Lung microvascular endothelial cell (primary cell): Measurements from ENCODE around the gene TOR2A. TPM values are rescaled to one million over a fixed set of nuclear protein-coding genes. Genes with fewer than 3 reads are reported as not detected.
"Not testable (repeated sequence)": the region's sequence is repeated elsewhere in the genome, so short reads cannot be mapped to it uniquely, and the experiment has no call there.

ENCODE experiments used
- DNase-seq, 2 donors: peaks; one replicate each; pipeline versions ENCODE4 v3.0.0 to v3.0.0-alpha.2; 2010; ENCODE audit warnings: low read depth in 2 of 2
- total RNA-seq: library from RNA; depleted of rRNA; stranded (reverse); fragments of >200 nt; gene quantifications from 2 replicates; pipeline ENCODE4 v1.2.1, GENCODE V29; 2014

TOR2A gene
- total RNA-seq, 1 donor from 2014 or later, result 4.8 TPM

DNA sequence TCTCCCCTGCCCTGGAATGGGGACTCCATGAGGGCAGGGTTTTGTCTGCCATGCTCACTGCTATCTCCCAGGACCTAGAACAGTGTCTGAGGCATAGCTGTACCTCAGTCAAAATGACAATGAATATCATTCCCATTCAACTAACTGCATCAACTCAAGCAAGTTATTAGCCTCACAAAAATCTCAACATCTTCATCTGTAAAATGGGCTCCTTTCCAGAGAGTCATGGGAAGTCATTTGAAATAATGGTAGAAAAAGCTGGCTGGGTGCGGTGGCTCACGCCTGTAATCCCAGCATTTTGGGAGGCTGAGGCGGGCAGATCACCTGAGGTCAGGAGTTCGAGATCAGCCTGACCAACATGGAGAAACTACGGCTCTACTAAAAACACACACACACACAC is 34.0 kb upstream of the TOR2A start:
- DNase-seq, result no peak

DNA sequence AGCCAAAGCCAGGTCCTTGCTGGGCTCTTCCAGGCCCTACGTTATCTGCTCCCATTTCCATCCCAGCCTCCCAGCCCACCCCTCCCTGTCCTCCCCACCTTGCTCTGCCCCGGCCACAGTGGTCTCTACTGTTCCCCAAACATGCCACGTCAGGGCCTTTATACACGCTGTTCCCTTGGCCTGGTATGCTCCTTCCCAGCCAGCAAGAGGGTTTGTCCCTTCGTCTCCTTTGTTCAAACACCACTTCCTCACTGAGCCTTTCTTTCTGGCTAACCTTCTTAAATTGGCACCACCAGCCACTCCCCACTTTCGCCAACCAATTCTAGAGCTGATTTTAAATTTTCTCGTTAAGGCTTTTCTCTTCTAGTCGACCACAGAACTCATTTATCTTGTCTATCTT is 33.6 kb upstream of the TOR2A start:
- peak; percentile 58 to 62 for DNase-seq

DNA sequence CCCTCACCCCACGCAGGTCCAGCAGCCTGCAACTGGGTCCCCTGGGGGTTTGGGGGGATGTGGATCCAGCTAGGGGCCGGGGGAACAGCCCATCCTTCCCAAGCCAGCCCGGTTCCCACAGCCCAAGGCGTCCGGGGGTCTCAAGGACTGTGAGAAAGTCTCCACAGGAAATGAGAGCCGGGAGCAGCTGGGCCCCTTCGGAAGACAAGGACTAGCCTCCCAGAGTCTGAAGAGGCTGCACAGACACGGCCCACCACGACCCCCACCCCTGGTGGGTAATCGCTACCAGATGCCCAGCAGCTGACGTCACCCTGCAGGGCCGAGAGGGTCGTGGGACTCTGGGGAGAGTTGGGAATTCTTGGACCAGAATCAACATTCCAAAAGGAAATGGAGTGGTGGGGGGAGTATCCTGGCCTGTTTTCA is 32.8 kb upstream of the TOR2A start:
- peak; percentile 89 to 91 for DNase-seq

DNA sequence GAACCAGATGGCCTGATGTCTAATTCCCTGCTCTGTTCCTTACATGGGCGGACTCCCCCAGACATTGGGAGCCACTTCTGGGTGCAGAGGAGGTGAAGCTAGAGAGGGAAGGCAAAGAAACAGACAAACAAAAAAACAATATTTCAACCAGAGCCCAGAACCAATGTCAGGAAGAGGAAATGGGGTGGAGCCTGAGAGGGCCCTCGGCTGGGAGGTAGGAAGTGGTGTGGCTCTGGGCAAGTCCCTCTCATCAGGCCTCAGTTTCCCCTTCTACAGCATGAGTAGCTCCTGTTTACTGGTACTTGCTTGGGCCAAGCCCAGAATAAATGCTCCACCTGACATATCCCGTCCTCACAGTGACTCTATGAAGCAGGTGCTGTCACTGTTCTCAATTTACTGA is 32.3 kb upstream of the TOR2A start:
- peak; percentile 37 to 53 for DNase-seq

DNA sequence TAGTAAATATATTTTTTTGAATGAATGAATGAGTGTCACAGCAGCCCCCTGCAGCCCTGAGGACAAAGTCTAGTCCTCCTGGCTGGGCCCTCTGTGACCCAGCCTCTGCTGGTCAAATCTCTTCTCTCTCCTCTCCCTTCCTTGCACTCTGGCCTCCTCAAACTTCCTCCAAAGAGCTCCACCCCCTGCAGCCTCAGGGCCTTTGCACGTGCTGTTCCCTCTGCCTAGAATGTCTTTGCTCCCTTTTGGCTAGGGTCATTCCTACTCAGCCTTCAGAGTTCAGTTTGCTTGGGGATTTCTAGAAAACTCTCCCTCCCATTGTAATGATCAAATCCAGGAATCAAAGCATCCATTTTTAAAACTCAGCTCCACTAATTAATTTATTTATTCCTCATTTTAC is 30.3 kb upstream of the TOR2A start:
- no peak for DNase-seq

DNA sequence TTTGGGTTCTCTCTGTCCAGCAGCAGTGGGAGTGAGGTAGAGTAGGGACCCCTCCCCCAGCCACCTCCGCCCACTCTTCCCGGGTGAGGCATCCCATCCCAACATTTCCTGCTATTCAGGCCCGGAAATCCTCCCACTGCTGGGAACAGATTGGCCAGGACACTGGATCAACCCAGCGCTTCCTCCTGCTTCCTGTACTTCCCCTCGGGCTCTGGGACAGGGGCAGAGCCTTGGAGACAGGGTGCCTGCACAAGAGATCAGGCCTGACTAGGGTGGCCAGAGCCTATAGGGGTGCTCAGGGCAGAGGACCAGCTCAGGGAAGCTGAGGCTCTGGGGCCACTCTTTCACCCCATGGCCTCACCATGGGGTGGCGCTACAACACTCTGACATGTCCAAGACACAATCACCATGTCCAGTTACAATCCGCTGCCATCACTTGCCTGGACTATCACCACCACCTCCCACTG is 28.9 kb upstream of the TOR2A start:
- peak; percentile 87 to 92 for DNase-seq

DNA sequence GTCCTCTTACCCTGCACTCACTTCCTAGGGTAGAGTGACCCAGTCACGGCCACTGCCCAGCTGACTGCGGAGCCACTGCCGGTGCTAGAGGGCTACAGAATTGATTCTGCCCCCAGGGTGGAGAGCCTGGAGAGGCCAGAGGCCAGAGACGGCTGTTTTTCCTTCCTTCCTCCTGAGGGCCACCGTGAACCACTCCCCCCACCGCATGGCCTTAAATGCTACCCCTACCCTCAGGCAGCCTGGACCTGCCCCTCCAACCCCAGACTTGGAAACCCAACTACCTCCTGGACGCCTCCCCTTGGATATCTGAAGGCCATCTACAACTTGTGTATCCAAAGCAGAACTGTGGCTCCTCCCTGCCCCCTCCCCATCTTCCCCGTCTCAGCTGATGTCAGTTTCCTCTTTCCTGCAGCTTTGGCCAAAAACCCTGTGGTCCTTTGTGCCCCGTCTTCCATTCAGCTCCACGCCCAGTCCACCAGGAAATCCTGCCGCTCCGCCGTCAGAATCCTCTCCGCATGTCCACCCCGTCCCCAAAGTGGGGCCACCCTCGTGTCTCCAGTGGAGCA is 27.1 kb upstream of the TOR2A start:
- peak; percentile 72 to 89 for DNase-seq

DNA sequence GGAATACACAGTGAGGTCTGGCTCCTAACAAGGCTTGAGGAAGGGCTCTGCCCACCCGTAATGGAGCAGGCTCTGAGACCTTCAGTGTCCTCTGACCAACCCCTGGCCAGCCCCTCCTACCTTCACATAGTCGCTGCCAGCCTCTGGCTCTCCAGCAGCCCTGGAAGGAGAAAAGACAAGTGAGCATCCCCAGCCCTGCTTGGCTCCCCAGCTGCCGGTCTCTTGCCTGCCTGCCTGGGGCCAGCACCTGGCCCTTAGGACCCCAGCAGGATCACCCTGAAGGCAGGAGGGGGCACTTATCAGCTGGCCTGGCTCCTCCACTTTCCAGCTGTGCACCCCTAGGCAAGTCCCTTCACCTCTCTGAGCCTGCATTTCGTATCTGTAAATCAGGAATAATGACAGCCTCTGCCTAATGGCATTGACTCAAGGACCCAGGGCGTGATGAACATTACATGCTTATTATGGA is 26.4 kb upstream of the TOR2A start:
- no peak for DNase-seq

DNA sequence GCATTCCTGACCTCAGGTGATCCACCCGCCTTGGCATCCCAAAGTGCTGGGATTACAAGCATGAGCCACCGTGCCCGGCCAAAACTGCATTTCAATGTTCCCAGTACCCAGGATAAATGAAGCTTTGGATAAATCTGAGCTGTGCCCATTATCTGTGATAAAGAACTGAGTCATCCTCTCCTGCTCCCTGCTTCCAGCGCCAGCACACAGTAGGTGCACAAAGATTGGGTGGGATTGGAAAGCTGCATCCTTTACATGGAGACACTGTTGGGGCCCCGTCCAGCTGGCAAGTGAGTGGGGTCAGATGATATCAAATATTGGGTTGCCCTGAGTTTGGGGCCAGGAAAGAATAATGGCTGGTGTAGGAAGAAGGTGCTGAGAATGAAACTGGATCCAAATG is 26.0 kb upstream of the TOR2A start:
- no peak for DNase-seq

DNA sequence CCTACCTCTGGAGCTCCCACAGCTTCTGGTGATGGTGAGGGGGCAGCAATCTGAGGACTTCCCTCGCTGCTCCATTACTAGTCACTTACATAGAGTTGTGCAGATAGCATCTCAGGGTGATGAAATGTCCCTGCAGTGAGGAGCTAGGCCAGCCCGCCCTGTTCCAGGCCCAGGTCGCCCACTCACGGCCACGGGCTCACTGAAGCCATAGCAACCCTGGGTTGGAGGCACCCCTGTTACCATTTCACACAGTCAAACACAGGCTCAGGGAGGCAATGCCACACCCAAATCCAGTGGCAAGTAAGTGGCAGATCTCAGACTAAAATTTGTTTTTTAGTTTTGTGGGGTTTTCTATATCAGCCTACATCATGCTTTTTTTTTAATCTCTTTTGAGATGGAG is 23.7 kb upstream of the TOR2A start:
- DNase-seq, result no peak

DNA sequence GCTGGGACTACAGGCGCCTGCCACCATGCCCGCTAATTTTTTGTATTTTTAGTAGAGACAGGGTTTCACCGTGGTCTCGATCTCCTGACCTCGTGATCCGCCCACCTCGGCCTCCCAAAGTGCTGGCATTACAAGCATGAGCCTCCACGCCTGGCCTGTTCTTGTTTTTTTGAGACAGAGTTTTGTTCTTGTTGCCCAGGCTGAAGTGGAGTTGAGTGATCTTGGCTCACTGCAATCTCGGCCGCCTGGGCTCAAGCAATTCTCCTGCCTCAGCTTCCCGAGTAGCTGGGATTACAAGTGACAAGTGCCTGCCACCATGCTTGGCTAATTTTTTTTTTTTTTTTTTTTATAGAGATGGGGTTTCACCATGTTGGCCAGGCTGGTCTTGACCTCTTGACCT is 21.7 kb upstream of the TOR2A start:
- not testable (repeated sequence) for DNase-seq

DNA sequence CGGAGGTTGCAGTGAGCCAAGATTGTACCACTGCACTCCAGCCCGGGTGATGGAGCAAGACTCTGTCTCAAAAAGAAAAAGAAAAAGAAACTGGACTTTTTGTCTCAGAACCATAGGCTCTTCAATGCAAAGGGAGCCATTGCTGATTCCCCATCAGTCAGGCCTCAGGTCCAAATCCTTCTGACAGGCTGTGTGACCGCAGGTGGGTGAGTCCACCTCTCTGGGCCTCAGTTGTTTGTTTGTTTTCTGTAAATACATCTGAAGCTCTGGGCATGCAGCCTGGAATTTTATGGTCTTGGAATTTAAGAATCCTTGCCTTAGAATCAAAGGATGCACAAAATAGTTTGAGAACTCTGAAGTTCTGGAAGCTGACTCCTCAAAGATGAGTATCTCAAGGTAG is 21.1 kb upstream of the TOR2A start:
- no peak for DNase-seq

DNA sequence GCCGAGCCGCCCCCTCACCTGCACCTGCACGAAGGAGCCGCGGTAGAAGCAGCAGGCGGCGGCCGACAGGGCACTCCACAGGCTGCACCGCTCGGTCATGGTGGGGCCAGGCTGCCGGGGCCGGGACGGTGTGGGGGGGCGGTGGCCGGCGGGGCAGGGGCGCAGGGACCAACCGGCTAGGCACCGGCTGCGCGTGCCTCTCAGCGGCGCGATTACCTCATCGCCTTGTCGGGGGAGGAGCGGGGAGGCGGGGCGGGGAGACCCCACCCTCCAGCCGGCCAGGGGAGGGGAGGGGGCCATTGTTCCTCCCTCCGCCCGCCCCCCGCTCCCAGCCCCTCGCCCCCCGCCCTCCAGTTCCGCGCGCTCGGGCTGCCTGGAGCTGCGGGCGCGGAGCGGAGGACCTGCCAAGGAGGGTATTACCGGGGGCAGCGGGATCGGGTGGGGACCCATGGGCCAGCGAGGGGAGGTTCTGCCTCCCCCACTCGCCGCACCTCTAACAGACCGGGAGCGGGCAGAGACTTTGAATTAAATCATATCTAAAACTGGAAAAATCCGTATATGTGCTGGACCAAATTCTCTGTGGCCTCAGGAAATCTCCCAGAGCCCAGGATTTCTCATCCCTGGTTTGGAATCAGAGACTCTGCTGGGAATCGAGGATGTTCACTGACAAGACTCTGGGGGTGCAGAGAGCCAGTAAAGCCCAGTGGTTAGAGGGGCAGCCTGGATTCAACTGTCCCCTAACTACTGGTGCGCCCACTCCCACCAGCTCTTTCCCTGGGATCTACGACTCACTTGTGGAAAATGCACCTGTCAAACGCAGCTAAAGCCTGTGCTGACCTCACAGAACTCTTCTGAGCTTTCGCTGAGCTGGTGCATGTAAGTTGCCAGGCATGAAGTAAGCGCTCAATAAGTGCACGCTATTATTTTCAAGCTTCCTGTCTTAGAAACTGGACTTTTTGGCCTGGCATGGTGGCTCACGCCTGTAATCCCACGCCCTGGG is 20.3 kb upstream of the TOR2A start:
- peak; percentile 46 to 73 for DNase-seq

DNA sequence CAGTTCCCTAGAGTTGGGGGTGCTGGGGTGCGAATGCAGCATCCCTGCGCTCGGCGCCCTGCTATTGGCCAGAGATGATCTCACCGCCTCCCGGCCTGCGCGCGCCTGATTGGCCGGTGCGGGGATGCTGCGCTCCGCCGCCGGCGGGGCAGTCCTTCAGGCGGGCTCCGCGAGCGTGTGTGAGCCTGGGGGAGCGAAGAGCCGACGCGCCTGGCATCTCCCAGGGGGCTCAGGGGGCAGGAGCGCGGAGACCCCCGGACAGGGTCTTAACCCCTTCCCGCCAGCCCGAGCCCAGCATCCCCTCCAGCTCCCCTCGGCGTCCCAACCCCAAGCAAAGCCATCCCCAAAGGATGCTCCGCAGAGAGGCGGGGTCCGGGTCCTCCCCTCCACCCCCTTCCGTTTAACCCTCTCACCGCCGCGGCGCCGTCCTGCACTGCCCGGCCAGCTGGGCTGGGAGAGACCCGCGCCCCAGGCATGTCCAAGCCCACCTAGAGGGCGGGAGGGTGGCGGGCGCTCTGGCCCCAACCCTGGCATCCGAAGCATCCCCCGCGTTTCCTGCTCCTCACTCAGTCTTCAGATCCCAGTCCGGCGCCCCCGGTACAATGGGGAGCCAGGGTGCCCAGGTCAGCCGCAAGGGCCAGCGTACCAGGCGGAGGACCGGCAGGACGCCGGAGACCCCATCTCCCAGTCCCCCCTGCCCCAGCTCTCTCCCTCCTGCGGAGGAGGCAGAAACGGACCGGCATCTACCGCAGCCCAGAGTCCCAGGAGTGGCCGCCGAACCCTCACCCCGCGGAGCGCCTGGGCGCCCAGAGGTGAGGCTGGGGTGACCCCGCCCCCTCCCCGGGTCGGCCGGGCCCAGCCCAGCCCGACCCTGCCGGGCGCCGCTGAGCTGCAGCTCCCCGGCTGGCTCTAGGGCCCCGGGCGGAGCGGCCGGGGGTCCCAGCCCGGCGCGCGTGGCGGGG is 19.3 kb upstream of the TOR2A start:
- no peak for DNase-seq

DNA sequence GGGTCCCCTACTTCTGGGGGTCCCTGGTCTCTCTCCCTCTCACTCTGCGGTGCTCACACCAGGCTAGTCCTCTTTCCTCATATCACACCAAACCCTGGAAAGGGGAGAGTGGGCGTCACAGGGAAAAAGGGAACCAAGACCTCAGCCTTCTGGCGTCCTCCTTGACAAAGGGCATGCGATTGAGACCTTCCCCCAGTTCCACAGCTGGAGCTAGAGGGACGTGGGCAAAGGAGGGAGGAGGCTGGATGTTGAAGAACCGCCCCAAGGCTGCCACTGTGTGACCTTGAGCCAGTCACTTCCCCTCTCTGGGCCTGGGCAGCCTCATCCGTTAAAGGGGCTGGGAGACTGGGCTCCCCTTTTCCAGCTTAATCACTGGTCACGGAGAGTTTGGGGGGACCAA is 18.5 kb upstream of the TOR2A start:
- DNase-seq, result no peak

DNA sequence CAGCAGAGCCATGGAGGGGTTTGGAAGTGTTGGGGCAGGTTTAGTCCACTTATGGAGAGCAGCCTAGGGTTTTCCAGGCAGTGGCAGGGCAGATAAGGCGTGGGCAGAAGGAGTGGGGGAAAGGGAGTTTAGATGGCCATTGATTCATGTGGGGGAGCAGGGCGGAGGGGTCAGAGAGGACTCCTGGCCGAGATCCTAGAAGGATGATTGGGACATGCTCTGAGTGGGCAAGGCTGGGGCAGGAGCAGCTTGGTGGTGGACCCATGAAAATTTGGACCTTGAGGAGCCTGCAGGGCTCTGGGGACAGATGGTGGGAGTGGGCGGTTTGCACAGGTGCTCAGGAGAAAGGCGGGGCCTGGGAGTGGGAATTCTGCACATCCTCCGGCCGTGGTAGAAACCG is 18.1 kb upstream of the TOR2A start:
- DNase-seq, result no peak

DNA sequence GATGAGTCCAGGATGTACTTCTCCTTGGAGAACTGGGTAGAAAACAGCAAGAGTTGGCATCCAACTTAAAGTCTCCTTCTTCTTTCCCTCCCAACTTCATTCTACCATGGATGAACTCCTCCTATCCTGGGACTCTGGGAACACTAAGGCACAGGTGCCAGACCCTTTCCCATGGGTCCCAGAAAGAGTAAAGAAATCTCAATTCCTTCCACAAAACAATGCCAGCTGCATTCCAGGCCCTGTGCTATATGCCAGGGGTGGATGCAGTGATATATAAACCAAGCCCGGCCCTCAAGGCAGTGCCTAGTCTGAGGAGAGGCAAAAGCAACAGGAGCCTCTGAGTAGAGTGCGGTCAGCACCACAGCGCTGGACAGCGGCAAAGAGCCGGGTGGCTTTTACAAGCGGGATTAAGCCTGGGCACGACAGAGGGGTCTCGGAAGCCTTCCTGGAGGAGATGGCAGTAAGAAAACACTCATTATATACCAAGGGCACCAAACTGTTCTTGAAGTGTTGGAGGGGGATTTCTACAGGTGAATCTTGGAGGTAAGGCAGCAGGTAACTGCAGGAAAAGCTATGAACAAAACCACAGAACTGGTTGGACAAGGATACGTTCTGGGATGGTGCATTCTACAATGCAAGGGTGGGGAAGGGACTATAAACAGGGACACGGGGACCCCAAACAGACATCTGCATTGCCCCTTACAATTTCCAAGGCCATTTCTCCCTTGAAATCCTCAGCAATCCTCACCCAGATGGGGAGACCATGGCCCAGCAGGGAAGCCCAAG is 16.4 kb upstream of the TOR2A start:
- DNase-seq, result peak in 1 of 2 donors; percentile 41

DNA sequence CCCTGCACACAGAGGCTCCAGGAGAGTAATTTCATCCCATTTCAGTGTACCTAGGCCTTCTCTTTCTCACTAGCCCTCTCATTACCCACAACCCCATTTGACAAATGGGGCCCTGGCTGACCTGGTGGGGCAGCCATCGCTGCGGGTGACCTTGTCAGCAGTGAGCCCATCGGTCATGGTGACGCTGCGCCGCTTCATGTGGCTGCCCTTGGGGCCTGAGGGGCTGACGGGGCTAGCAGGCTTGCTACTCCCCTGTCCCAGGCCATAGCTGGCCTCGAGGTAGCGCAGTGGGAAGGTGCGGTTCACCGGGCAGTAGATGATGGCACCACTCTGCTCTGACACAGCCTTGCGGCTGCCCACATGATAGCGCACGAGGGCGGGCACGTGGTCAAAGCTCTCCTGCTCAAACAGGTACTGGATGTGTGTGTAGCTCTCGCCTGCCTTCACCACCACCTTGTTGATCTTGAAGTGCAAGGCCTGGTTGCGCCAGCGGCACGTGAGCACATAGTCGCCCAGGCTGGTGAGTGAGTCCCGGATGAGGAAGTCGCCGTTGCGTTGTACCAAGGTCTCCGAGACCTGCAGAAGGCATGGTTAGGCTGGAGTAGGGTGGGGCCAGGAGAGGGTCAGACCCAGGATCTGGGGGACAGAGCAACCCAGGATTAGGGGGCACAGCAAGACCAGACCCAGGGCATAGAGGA is 14.1 kb upstream of the TOR2A start:
- no peak for DNase-seq

DNA sequence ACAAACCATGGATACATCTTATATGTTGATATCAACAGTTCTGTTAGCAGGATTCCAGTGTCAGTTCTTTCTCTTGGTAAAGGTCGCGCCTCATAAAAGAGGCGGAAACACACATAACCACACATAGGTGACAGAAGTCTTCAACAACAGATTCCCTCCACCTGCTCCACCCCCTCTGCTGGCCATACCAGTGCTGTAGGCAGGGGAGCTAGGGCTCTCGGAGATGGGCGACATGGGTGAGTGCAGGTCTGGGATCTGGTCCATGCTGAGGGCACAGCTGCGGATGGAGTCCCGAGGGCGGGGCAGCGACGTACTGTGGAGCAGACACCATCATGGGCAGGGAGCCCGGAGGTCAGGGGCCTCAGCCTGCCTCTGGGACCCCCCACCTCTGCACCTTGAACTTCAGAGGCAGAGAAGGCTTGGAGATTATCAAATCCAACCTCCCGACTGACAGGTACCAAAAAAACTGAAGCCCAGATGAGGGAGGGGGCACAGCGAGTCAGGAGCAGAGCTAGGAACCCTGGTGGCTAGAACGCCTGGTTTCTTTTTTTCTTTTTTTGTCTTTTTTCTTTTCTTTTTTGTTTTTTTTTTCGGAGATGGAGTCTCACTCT is 12.0 kb upstream of the TOR2A start:
- DNase-seq, result no peak
